GM13977 (cell line): ENCODE data around the gene ABCB4.

Experiments used
- DNase-seq: peaks from one replicate; pipeline ENCODE4 v3.0.0; 2012; ENCODE audit warnings: low spot score
- CTCF ChIP-seq: IDR thresholded peaks from 2 replicates; pipeline ENCODE4 v1.5.1; 2012; ENCODE audit warnings: mild to moderate bottlenecking, control low read depth; ENCODE audit not compliant: insufficient read depth; ENCODE audit errors: extremely low read depth, missing control alignments
- in situ Hi-C: fragments of 300-500 bp; cut with MboI; formaldehyde crosslinking; loops from one replicate; pipeline ENCODE4 v1.12.0; 2022; ENCODE audit warnings: low sequenced_read_pairs, low pct_unique_long_range_greater_than_20kb, mixed read lengths, inconsistent platforms; ENCODE audit not compliant: unreplicated experiment

The ABCB4 gene

GRCh38 chr7:87505122-87505521 lies 29.6 kb upstream of the ABCB4 start:
- in situ Hi-C loops: loop anchor here (25.0 kb wide), 1 partner anchor 607 kb away; no protein-coding TSS in a partner anchor
- DNase-seq: no peak
- no peak for TF ChIP-seq CTCF

GRCh38 chr7:87499494-87499893 lies 24.0 kb upstream of the ABCB4 start:
- no peak for TF ChIP-seq CTCF
- in situ Hi-C loops: no loop called here
- DNase-seq: no peak

- in situ Hi-C loops: no loop called here
- no peak for DNase-seq
- no peak for TF ChIP-seq CTCF
Observed at GRCh38 chr7:87498893-87499292, 23.4 kb upstream of the ABCB4 start.

GRCh38 chr7:87497482-87497881 lies 22.0 kb upstream of the ABCB4 start:
- no peak for DNase-seq
- in situ Hi-C loops: no loop called here
- TF ChIP-seq CTCF: no peak

- no peak for TF ChIP-seq CTCF
- no peak for DNase-seq
Observed at GRCh38 chr7:87495366-87495765, 19.9 kb upstream of the ABCB4 start.

GRCh38 chr7:87494454-87494853 lies 19.0 kb upstream of the ABCB4 start:
- no peak for DNase-seq
- TF ChIP-seq CTCF: no peak
- in situ Hi-C loops: no loop called here

More at GRCh38 chr7:87495366-87495765, 19.9 kb upstream of the ABCB4 start:
- in situ Hi-C loops: no loop called here

- TF ChIP-seq CTCF: no peak
- in situ Hi-C loops: no loop called here
- no peak for DNase-seq
Observed at GRCh38 chr7:87483131-87483530, 7.7 kb upstream of the ABCB4 start.
